ENCODE measurements around the gene CHI3L1.
A peak's percentile ranks its signal among the peaks of the same experiment; 100 is the strongest.

The CHI3L1 gene

GRCh38 chr1:203187689-203188264 lies 1.3 kb upstream of the CHI3L1 start:
- H3K4me3 Mint-ChIP-seq, result no peak overlapping the region
- no peaks in the 10 kb centered on the region for H3K9me3 Mint-ChIP-seq
- peak overlapping the region; percentile 40 to 71 (median 59) for H3K27ac Mint-ChIP-seq
- no peak for TF ChIP-seq CTCF (IDR thresholded peaks at IDR 0.05; ENCODE audit: unreplicated experiment in 3 of 3)
- peaks cover 5% of the 10 kb centered on the region for H3K27me3 Mint-ChIP-seq (ENCODE audit: low read depth)
- peaks cover 38% of the 10 kb centered on the region for H3K4me1 Mint-ChIP-seq
- H3K36me3 Mint-ChIP-seq (ENCODE audit: low read depth), result no peaks in the 10 kb centered on the region

GRCh38 chr1:203187304-203187685 lies 791 bp upstream of the CHI3L1 start:
- Mint-ChIP-seq H3K36me3 (ENCODE audit: low read depth) (no peaks in the 10 kb centered on the region), H3K9me3 (no peaks in the 10 kb centered on the region), H3K27me3 (ENCODE audit: low read depth) (peaks cover 5% of the 10 kb centered on the region), H3K4me1 (peaks cover 38% of the 10 kb centered on the region), H3K4me3 (no peak overlapping the region), H3K27ac (peak overlapping the region; percentile 40 to 71 (median 59))
- no peak for TF ChIP-seq CTCF (IDR thresholded peaks at IDR 0.05; ENCODE audit: unreplicated experiment in 3 of 3)

- no peaks in the 10 kb centered on the region for H3K9me3 Mint-ChIP-seq
- H3K4me1 Mint-ChIP-seq, result peaks cover 44% of the 10 kb centered on the region
- H3K27ac Mint-ChIP-seq, result peak overlapping the region; percentile 37 to 73 (median 59)
- H3K27me3 Mint-ChIP-seq (ENCODE audit: low read depth), result peaks cover 12% of the 10 kb centered on the region
- no peaks in the 10 kb centered on the region for H3K36me3 Mint-ChIP-seq (ENCODE audit: low read depth)
- no peak for TF ChIP-seq CTCF (IDR thresholded peaks at IDR 0.05; ENCODE audit: unreplicated experiment in 3 of 3)
- no peak overlapping the region for H3K4me3 Mint-ChIP-seq
These were observed 436 bp downstream of the CHI3L1 start for GRCh38 chr1:203186091-203186445.

GRCh38 chr1:203185585-203185984 lies 919 bp downstream of the CHI3L1 start:
- TF ChIP-seq CTCF (IDR thresholded peaks at IDR 0.05; ENCODE audit: unreplicated experiment in 3 of 3), result no peak
- H3K9me3 Mint-ChIP-seq, result no peaks in the 10 kb centered on the region

GRCh38 chr1:203185061-203185461 lies 1.4 kb downstream of the CHI3L1 start:
- Mint-ChIP-seq H3K4me3 (no peak overlapping the region), H3K9me3 (no peaks in the 10 kb centered on the region), H3K27me3 (ENCODE audit: low read depth) (peaks cover 12% of the 10 kb centered on the region), H3K36me3 (ENCODE audit: low read depth) (no peaks in the 10 kb centered on the region), H3K27ac (no peak overlapping the region), H3K4me1 (peaks cover 42% of the 10 kb centered on the region)
- TF ChIP-seq CTCF (IDR thresholded peaks at IDR 0.05; ENCODE audit: unreplicated experiment in 3 of 3), result no peak

More at GRCh38 chr1:203185585-203185984, 919 bp downstream of the CHI3L1 start:
- Mint-ChIP-seq H3K27ac (peak overlapping the region in 1 of 3 experiments; percentile 37), H3K27me3 (ENCODE audit: low read depth) (peaks cover 12% of the 10 kb centered on the region), H3K4me3 (no peak overlapping the region), H3K36me3 (ENCODE audit: low read depth) (no peaks in the 10 kb centered on the region), H3K4me1 (peaks cover 44% of the 10 kb centered on the region)

GRCh38 chr1:203184467-203184866 lies 2.0 kb downstream of the CHI3L1 start:
- no peaks in the 10 kb centered on the region for H3K36me3 Mint-ChIP-seq (ENCODE audit: low read depth)
- H3K4me1 Mint-ChIP-seq, result peaks cover 40% of the 10 kb centered on the region
- TF ChIP-seq CTCF (IDR thresholded peaks at IDR 0.05; ENCODE audit: unreplicated experiment in 3 of 3), result no peak
- peaks cover 8% of the 10 kb centered on the region for H3K27me3 Mint-ChIP-seq (ENCODE audit: low read depth)
- no peak overlapping the region for H3K4me3 Mint-ChIP-seq
- no peak overlapping the region for H3K27ac Mint-ChIP-seq
- H3K9me3 Mint-ChIP-seq, result no peaks in the 10 kb centered on the region
